Keratinocyte (primary cell): ENCODE results near the gene TTLL13. TPM values are rescaled to one million over a fixed set of nuclear protein-coding genes. Genes with fewer than 3 reads are reported as not detected.
"Not testable (repeated sequence)": the region's sequence is repeated elsewhere in the genome, so short reads cannot be mapped to it uniquely, and the experiment has no call there.

Experiments used
- DNase-seq: peaks from one replicate; pipeline ENCODE4 v3.0.0-alpha.2; 2011; ENCODE audit warnings: low read depth, missing footprints, low spot score
- FAIRE-seq: peaks from 2 replicates; lab custom pipeline; 2011; peaks lifted over from hg19 to GRCh38; lab: Jason Lieb, UNC
- H2AFZ ChIP-seq: 2 replicates; pipeline ENCODE4 v1.6.0; 2012; ENCODE audit warnings: low read length, control low read depth, inconsistent platforms; ENCODE audit not compliant: control insufficient read depth
- H3K27ac ChIP-seq: 2 replicates; pipeline ENCODE4 v1.5.1; 2011; ENCODE audit warnings: low read length; ENCODE audit not compliant: control insufficient read depth, insufficient read depth
- H3K27me3 ChIP-seq: 3 replicates; pipeline ENCODE4 v1.6.0; 2011; ENCODE audit warnings: low read length; ENCODE audit not compliant: control insufficient read depth, insufficient read depth; ENCODE audit errors: extremely low read depth
- H3K36me3 ChIP-seq, 2 experiments: 2 replicates in 1 of 2; 3 replicates in 1 of 2; pipeline ENCODE4 v1.5.1; 2011; ENCODE audit warnings: low read length in 2 of 2, mild to moderate bottlenecking in 1 of 2; ENCODE audit not compliant: control insufficient read depth in 2 of 2, insufficient read depth in 2 of 2; ENCODE audit errors: extremely low read depth in 1 of 2
- H3K4me1 ChIP-seq: 3 replicates; pipeline ENCODE4 v1.5.1; 2011; ENCODE audit warnings: low read length; ENCODE audit not compliant: control insufficient read depth, insufficient read depth; ENCODE audit errors: extremely low read depth
- H3K4me2 ChIP-seq: 3 replicates; pipeline ENCODE4 v1.6.0; 2011; ENCODE audit warnings: low read depth, low read length; ENCODE audit not compliant: control insufficient read depth, insufficient read depth; ENCODE audit errors: extremely low read depth
- H3K4me3 ChIP-seq, 3 experiments: fragments of 200-600 bp in 1 of 3; sonication (generic) in 1 of 3; 2 replicates in 2 of 3; 3 replicates in 1 of 3; pipeline ENCODE4 v1.5.1; 2011 to 2016; ENCODE audit warnings: low read length in 3 of 3, mild to moderate bottlenecking in 3 of 3, control low read depth in 2 of 3, inconsistent platforms in 1 of 3, low read depth in 1 of 3, mixed read lengths in 1 of 3, mixed run types in 1 of 3, moderate library complexity in 1 of 3; ENCODE audit not compliant: control insufficient read depth in 2 of 3, insufficient read depth in 2 of 3; ENCODE audit errors: extremely low read depth in 1 of 3
- H3K79me2 ChIP-seq: 2 replicates; pipeline ENCODE4 v1.6.0; 2012; ENCODE audit warnings: low read length; ENCODE audit not compliant: control insufficient read depth, insufficient read depth
- H3K9ac ChIP-seq: 3 replicates; pipeline ENCODE4 v1.6.0; 2011; ENCODE audit warnings: low read length; ENCODE audit not compliant: control insufficient read depth, insufficient read depth; ENCODE audit errors: extremely low read depth
- H3K9me1 ChIP-seq: 3 replicates; pipeline ENCODE4 v1.6.0; 2011; ENCODE audit warnings: low read length; ENCODE audit not compliant: control insufficient read depth, insufficient read depth; ENCODE audit errors: extremely low read depth
- H3K9me3 ChIP-seq: 2 replicates; pipeline ENCODE4 v1.5.1; 2012; ENCODE audit warnings: low read depth, low read length; ENCODE audit not compliant: control insufficient read depth
- H4K20me1 ChIP-seq: 3 replicates; pipeline ENCODE4 v1.6.0; 2011; ENCODE audit warnings: low read length; ENCODE audit not compliant: control insufficient read depth, insufficient read depth; ENCODE audit errors: extremely low read depth
- CTCF ChIP-seq, 3 experiments: IDR thresholded peaks in 1 of 3; conservative IDR thresholded peaks in 1 of 3; optimal IDR thresholded peaks in 1 of 3; 2 replicates in 2 of 3; 3 replicates in 1 of 3; pipeline versions ENCODE3 to v1.5.1; 2011; ENCODE audit warnings: low read length in 3 of 3, mild to moderate bottlenecking in 3 of 3, moderate library complexity in 2 of 3, control low read depth in 1 of 3, inconsistent platforms in 1 of 3; ENCODE audit not compliant: insufficient read depth in 2 of 3; ENCODE audit errors: extremely low read depth in 1 of 3
- EZH2 ChIP-seq: IDR thresholded peaks from one replicate; pipeline ENCODE4 v1.6.1; 2012; ENCODE audit warnings: inconsistent platforms, mild to moderate bottlenecking, low read length, moderate library complexity
- dilution Hi-C: fragments of 300-500 bp; cut with MboI; formaldehyde crosslinking; loops from one replicate; pipeline ENCODE4 v1.7.0; 2020; ENCODE audit warnings: low sequenced_read_pairs; ENCODE audit not compliant: extremely low pct_ligation_motif_present
- polyA plus RNA-seq, 5 experiments: library from polyadenylated mRNA; depleted of rRNA in 3 of 5; stranded (reverse) in 3 of 5; stranded (forward) in 1 of 5; unstranded in 1 of 5; fragments of >200 nt; gene quantifications; 1 replicate in 1 of 5; 2 replicates in 3 of 5; 3 replicates in 1 of 5; pipeline versions ENCODE4 v1.2.1 to v1.2.3, GENCODE V29; 2011 to 2012; ENCODE audit warnings: missing spikeins in 2 of 5, low read depth in 1 of 5, low replicate concordance in 1 of 5

The TTLL13 gene
- polyA plus RNA-seq, 1 donor (not counting 4 experiments of a cell fraction or from before 2014, with no cell fraction given) = 0.07 TPM

GRCh38 chr15:90259524-90259923 is 10.2 kb downstream of the TTLL13 start:
- Histone ChIP-seq H4K20me1 (no peaks in the 10 kb centered on the region), H3K4me1 (peaks cover 20% of the 10 kb centered on the region), H3K9me3 (no peaks in the 10 kb centered on the region), H3K9ac (no peak overlapping the region), H3K36me3 (no peaks in the 10 kb centered on the region), H3K27me3 (peaks cover 3% of the 10 kb centered on the region), H3K4me2 (no peak overlapping the region), H3K9me1 (no peaks in the 10 kb centered on the region), H3K4me3 (no peak overlapping the region), H3K27ac (no peak overlapping the region), H3K79me2 (no peaks in the 10 kb centered on the region), H2AFZ (no peak overlapping the region)
- FAIRE-seq (no peak), DNase-seq (no peak)
- dilution Hi-C loops = no loop called here
- no peak for TF ChIP-seq CTCF (optimal IDR thresholded peaks at IDR 0.05 in 1 of 3, IDR thresholded peaks at IDR 0.05 in 1 of 3, conservative IDR thresholded peaks at IDR 0.05 in 1 of 3; ENCODE audit: extremely low read depth in 1 of 3, insufficient read depth in 2 of 3, low read length in 3 of 3)
- no peak for TF ChIP-seq EZH2

GRCh38 chr15:90260731-90261130 is 11.4 kb downstream of the TTLL13 start:
- H2AFZ ChIP-seq, H3K4me2 ChIP-seq, H4K20me1 ChIP-seq, H3K79me2 ChIP-seq, H3K27me3 ChIP-seq, H3K9me3 ChIP-seq, H3K9ac ChIP-seq, H3K27ac ChIP-seq, DNase-seq, H3K4me3 ChIP-seq, H3K9me1 ChIP-seq, FAIRE-seq, H3K36me3 ChIP-seq, dilution Hi-C loops: not testable (repeated sequence)
- peaks cover 26% of the 10 kb centered on the region for H3K4me1 ChIP-seq

DNA sequence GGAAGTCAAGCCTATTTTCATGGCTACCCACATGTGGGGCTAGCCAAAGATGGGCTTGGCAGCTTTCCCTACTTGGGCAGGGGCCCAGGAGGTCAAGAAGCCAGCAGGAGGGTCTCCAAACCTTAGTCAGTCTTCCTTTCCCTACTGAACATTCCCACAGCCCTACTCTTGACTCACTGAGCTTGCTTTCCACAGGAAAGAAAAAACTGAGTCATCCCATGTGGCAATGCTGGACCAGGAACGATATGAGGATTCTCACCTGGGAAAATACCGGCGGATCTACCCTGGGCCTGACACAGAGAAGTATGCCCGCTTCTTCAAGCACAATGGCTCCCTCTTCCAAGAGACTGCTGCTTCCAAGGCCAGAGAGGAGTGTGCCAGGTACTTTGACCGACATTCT is 12.5 kb downstream of the TTLL13 start:
- dilution Hi-C loops = no loop called here
- H3K4me2 ChIP-seq = peak overlapping the region; percentile 73
- peaks cover 11% of the 10 kb centered on the region for H3K79me2 ChIP-seq
- H3K9me1 ChIP-seq = no peaks in the 10 kb centered on the region
- H3K27ac ChIP-seq = peak overlapping the region; percentile 73
- peak overlapping the region; percentile 97 for H2AFZ ChIP-seq
- FAIRE-seq = peak; percentile 87
- H3K9ac ChIP-seq = peak overlapping the region; percentile 56
- peaks cover 0 to 3% of the 10 kb centered on the region in 2 experiments for H3K36me3 ChIP-seq
- no peaks in the 10 kb centered on the region for H3K27me3 ChIP-seq
- no peaks in the 10 kb centered on the region for H4K20me1 ChIP-seq
- no peak for TF ChIP-seq CTCF (optimal IDR thresholded peaks at IDR 0.05 in 1 of 3, IDR thresholded peaks at IDR 0.05 in 1 of 3, conservative IDR thresholded peaks at IDR 0.05 in 1 of 3; ENCODE audit: extremely low read depth in 1 of 3, insufficient read depth in 2 of 3, low read length in 3 of 3)
- TF ChIP-seq EZH2 = no peak
- peaks cover 31% of the 10 kb centered on the region for H3K4me1 ChIP-seq
- no peak for DNase-seq
- no peak overlapping the region for H3K4me3 ChIP-seq
- no peaks in the 10 kb centered on the region for H3K9me3 ChIP-seq
